ENCODE results near the gene LPAR1.

The LPAR1 gene

GRCh38 chr9:111013707-111014106 lies 24.6 kb downstream of the LPAR1 start:
- ATAC-seq = no peak
- TF ChIP-seq ISL1 (CRISPR knock-in tag; IDR thresholded peaks at IDR 0.05) (no peak), SNAI2 (CRISPR knock-in tag; IDR thresholded peaks at IDR 0.05) (no peak), ZNF8 (CRISPR knock-in tag; IDR thresholded peaks at IDR 0.05) (no peak), CSDC2 (CRISPR knock-in tag; IDR thresholded peaks at IDR 0.05) (no peak), TOX (CRISPR knock-in tag; IDR thresholded peaks at IDR 0.05; ENCODE audit: borderline replicate concordance) (no peak), ARNTL (CRISPR knock-in tag; IDR thresholded peaks at IDR 0.05; ENCODE audit: borderline replicate concordance, low read depth) (no peak), ZNF565 (CRISPR knock-in tag; conservative IDR thresholded peaks at IDR 0.05; ENCODE audit: low read depth) (no peak), POU6F1 (CRISPR knock-in tag; IDR thresholded peaks at IDR 0.05; ENCODE audit: borderline replicate concordance, low read depth) (no peak), CREB5 (CRISPR knock-in tag; IDR thresholded peaks at IDR 0.05; ENCODE audit: low read depth) (no peak), ZC3H10 (CRISPR knock-in tag; IDR thresholded peaks at IDR 0.05) (no peak), TCF4 (CRISPR knock-in tag; IDR thresholded peaks at IDR 0.05; ENCODE audit: borderline replicate concordance) (no peak)

GRCh38 chr9:111013250-111013649 lies 25.0 kb downstream of the LPAR1 start:
- ATAC-seq = no peak
- TF ChIP-seq BACH2 (CRISPR knock-in tag; IDR thresholded peaks at IDR 0.05; ENCODE audit: borderline replicate concordance) (no peak), ISL1 (CRISPR knock-in tag; IDR thresholded peaks at IDR 0.05) (peak; percentile 15; the same call in 1 of the 2 replicates), ZNF565 (CRISPR knock-in tag; conservative IDR thresholded peaks at IDR 0.05; ENCODE audit: low read depth) (no peak)

- no peak for ATAC-seq
Observed at GRCh38 chr9:111008158-111009075, 29.9 kb downstream of the LPAR1 start.

More at GRCh38 chr9:111008158-111009075, 29.9 kb downstream of the LPAR1 start:
- TF ChIP-seq POU6F1 (CRISPR knock-in tag; IDR thresholded peaks at IDR 0.05; ENCODE audit: borderline replicate concordance, low read depth) = no peak
- no peak for TF ChIP-seq SNAI2 (CRISPR knock-in tag; IDR thresholded peaks at IDR 0.05)
- TF ChIP-seq RARB (CRISPR knock-in tag; IDR thresholded peaks at IDR 0.05) = no peak
- no peak for TF ChIP-seq TOX (CRISPR knock-in tag; IDR thresholded peaks at IDR 0.05; ENCODE audit: borderline replicate concordance)
- TF ChIP-seq PATZ1 (CRISPR knock-in tag; IDR thresholded peaks at IDR 0.05; ENCODE audit: borderline replicate concordance) = no peak
- no peak for TF ChIP-seq ZNF565 (CRISPR knock-in tag; conservative IDR thresholded peaks at IDR 0.05; ENCODE audit: low read depth)
- TF ChIP-seq ZC3H10 (CRISPR knock-in tag; IDR thresholded peaks at IDR 0.05) = no peak
- TF ChIP-seq TSHZ2 (CRISPR knock-in tag; IDR thresholded peaks at IDR 0.05) = no peak
- TF ChIP-seq TCF4 (CRISPR knock-in tag; IDR thresholded peaks at IDR 0.05; ENCODE audit: borderline replicate concordance) = no peak
- TF ChIP-seq CREB5 (CRISPR knock-in tag; IDR thresholded peaks at IDR 0.05; ENCODE audit: low read depth) = no peak
- no peak for TF ChIP-seq ZFP3 (CRISPR knock-in tag; IDR thresholded peaks at IDR 0.05)
- TF ChIP-seq OSR1 (CRISPR knock-in tag; IDR thresholded peaks at IDR 0.05) = no peak
